Spleen (tissue), 7 donors: Measurements from ENCODE around the gene SSBP1.

ENCODE experiments used
- POLR2A ChIP-seq, 3 donors: fragments of 450-650 bp; IDR thresholded peaks; one replicate each; pipeline ENCODE4 v1.5.1; 2017; ENCODE audit warnings: antibody characterized with exemption in 3 of 3, mild to moderate bottlenecking in 1 of 3
- POLR2AphosphoS5 ChIP-seq, 3 donors: sonication (generic); formaldehyde crosslinking; IDR thresholded peaks; one replicate each; pipeline ENCODE4 v1.5.1; 2017; ENCODE audit warnings: antibody characterized with exemption in 3 of 3
- TF ChIP-seq, protein P1 (sequence below), 11 experiments: fragments of 200-600 bp in 7 of 11; fragments of 450-650 bp in 4 of 11; sonication (generic) in 4 of 11; IDR thresholded peaks in 8 of 11; conservative IDR thresholded peaks in 3 of 11; 1 replicate in 7 of 11; 2 replicates in 4 of 11; pipeline versions ENCODE4 v1.4.0 to v1.8.0; 2016 to 2021; ENCODE audit warnings: antibody characterized with exemption in 11 of 11, inconsistent platforms in 4 of 11, mild to moderate bottlenecking in 1 of 11
- donor health status: DM: no; HTN: no; CAD: no; lungs with moderate emphysema.
- donor health status: DM: no; HTN: no; CAD: no.
- donor health status: DM: no; HTN: no; CAD: no.

GRCh38 chr7:141700296-141700847 is 37.8 kb upstream of the SSBP1 start:
- TF ChIP-seq, protein P1, sequence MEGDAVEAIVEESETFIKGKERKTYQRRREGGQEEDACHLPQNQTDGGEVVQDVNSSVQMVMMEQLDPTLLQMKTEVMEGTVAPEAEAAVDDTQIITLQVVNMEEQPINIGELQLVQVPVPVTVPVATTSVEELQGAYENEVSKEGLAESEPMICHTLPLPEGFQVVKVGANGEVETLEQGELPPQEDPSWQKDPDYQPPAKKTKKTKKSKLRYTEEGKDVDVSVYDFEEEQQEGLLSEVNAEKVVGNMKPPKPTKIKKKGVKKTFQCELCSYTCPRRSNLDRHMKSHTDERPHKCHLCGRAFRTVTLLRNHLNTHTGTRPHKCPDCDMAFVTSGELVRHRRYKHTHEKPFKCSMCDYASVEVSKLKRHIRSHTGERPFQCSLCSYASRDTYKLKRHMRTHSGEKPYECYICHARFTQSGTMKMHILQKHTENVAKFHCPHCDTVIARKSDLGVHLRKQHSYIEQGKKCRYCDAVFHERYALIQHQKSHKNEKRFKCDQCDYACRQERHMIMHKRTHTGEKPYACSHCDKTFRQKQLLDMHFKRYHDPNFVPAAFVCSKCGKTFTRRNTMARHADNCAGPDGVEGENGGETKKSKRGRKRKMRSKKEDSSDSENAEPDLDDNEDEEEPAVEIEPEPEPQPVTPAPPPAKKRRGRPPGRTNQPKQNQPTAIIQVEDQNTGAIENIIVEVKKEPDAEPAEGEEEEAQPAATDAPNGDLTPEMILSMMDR (IDR thresholded peaks at IDR 0.05 in 8 of 11, conservative IDR thresholded peaks at IDR 0.05 in 3 of 11) = no peak
- TF ChIP-seq POLR2A (IDR thresholded peaks at IDR 0.05) (no peak), POLR2AphosphoS5 (IDR thresholded peaks at IDR 0.05) (no peak)
